ENCODE measurements around the gene RNF150. TPM values are rescaled to one million over a fixed set of nuclear protein-coding genes. Genes with fewer than 3 reads are reported as not detected.

The RNF150 gene
- total RNA-seq, 1 experiment from 2014 or later: 4.4 TPM

DNA sequence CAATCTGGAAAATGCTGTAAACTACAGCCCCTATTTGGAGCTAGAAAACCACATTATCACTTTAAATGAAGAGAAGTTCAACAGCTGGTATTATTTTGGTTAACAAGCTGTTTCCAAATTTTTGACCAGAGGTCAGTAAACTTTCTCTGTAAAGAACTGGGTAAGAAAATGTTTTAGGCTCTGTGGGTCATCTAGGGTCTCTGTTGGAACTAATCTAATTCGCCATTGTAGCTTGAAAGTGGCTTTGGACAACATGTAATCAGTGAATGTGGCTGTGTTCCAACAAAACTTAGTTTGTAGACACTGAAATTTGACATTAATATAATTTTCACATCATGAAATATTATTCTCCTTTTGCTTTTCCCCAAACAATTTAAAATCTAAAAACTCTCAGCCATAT, 25.8 kb upstream of the RNF150 start:
- H3K79me2 ChIP-seq (ENCODE audit: insufficient read depth, low read length): no peaks in the 10 kb centered on the region
- H4K91ac ChIP-seq (ENCODE audit: insufficient read length, low read depth, low read length): no peak overlapping the region
- H3K9me3 ChIP-seq (ENCODE audit: control insufficient read depth, low read depth, low read length): no peaks in the 10 kb centered on the region
- no CpG with 5 or more reads among the region's 1 CpG for WGBS (ENCODE audit: extremely low coverage, insufficient read length, low lambda C conversion rate)
- no peak overlapping the region for H2BK20ac ChIP-seq (ENCODE audit: low read depth, low read length, poor library complexity, severe bottlenecking)
- H2BK5ac ChIP-seq (ENCODE audit: insufficient read length, low read length): no peak overlapping the region
- H3K4me3 Mint-ChIP-seq: no peak overlapping the region
- no peak for TF ChIP-seq CTCF (conservative IDR thresholded peaks at IDR 0.05)
- H3K27ac ChIP-seq (ENCODE audit: insufficient read length, low read depth, low read length): no peak overlapping the region
- no peak overlapping the region for H3K4ac ChIP-seq (ENCODE audit: low read depth, low read length)
- no peak overlapping the region for H3K14ac ChIP-seq (ENCODE audit: insufficient read depth, low read length)
- H3K27me3 Mint-ChIP-seq (ENCODE audit: low read depth): peaks cover 2% of the 10 kb centered on the region
- H3K27me3 ChIP-seq (ENCODE audit: insufficient read depth, low read length): no peaks in the 10 kb centered on the region
- no peaks in the 10 kb centered on the region for H3K4me1 Mint-ChIP-seq
- H2BK120ac ChIP-seq (ENCODE audit: low read depth, low read length, poor library complexity, severe bottlenecking): no peak overlapping the region
- no peak overlapping the region for H3T11ph ChIP-seq (ENCODE audit: low read length)
- no peak overlapping the region for H2AK5ac ChIP-seq (ENCODE audit: insufficient read length, low read length)
- no peak overlapping the region for H2BK12ac ChIP-seq (ENCODE audit: insufficient read length, low read depth, low read length)
- no peak overlapping the region for H2BK15ac ChIP-seq (ENCODE audit: low read depth, low read length)
- H3K23ac ChIP-seq (ENCODE audit: insufficient read length, low read depth, low read length): no peak overlapping the region
- no peaks in the 10 kb centered on the region for H3K4me1 ChIP-seq (ENCODE audit: insufficient read depth, low read length)
- no peak overlapping the region for H3K4me2 ChIP-seq (ENCODE audit: insufficient read depth, insufficient read length, low read length)
- no peak for DNase-seq
- peaks cover 0 to 8% (median 3%) of the 10 kb centered on the region in 3 experiments; a peak in 4 of 7 replicates for H3K36me3 Mint-ChIP-seq (ENCODE audit: insufficient read depth in 1 of 3, low read depth in 3 of 3)
- no peak overlapping the region for H3K56ac ChIP-seq (ENCODE audit: insufficient read length, low read depth, low read length)
- no peak overlapping the region for H4K5ac ChIP-seq (ENCODE audit: insufficient read length, low read depth, low read length)
- H4K20me1 ChIP-seq (ENCODE audit: control insufficient read depth, insufficient read depth, insufficient read length): no peaks in the 10 kb centered on the region
- H3K9ac ChIP-seq (ENCODE audit: extremely low read depth, insufficient read length, low read length): no peak overlapping the region
- H3K18ac ChIP-seq (ENCODE audit: insufficient read length, low read depth, low read length): no peak overlapping the region
- H3K79me1 ChIP-seq (ENCODE audit: insufficient read depth, low read depth, low read length, poor library complexity, severe bottlenecking): no peaks in the 10 kb centered on the region
- no peak overlapping the region for H2AFZ ChIP-seq (ENCODE audit: low read length)
- H4K8ac ChIP-seq (replicated peaks; ENCODE audit: insufficient read length, low read depth, low read length): no peak overlapping the region
- H3K23me2 ChIP-seq (ENCODE audit: insufficient read length, low read depth, low read length, poor library complexity, severe bottlenecking): no peaks in the 10 kb centered on the region
- no peak overlapping the region for H3K27ac Mint-ChIP-seq
- H3K9me3 Mint-ChIP-seq: peaks cover 17% of the 10 kb centered on the region in 2 experiments
